HL-60/S4 (cell line): ENCODE results near the gene OR4D5.

Source experiments
- in situ Hi-C: fragments of 300-500 bp; cut with MboI; formaldehyde crosslinking; loops from 2 replicates; pipeline ENCODE4 v1.14.3; 2022; ENCODE audit warnings: low sequenced_read_pairs

Gene OR4D5

GRCh38 chr11:123939317-123939716, at the start of gene OR4D5:
Gene OR4D5 (plus strand): TSS chr11:123939617. CDS start chr11:123939617, 0 bp downstream.
- in situ Hi-C loops: no loop called here

- in situ Hi-C loops: no loop called here
These were observed 47.4 kb upstream of the OR4D5 start for GRCh38 chr11:123892031-123892430.

GRCh38 chr11:123899792-123900191, 39.6 kb upstream of the OR4D5 start:
- in situ Hi-C loops: no loop called here

GRCh38 chr11:123901867-123902266, 37.5 kb upstream of the OR4D5 start, which contains the start of gene OR8D4:
Gene OR8D4 (plus strand): TSS chr11:123902167. CDS start chr11:123906432, 4,265 bp downstream.
- in situ Hi-C loops: no loop called here

- in situ Hi-C loops: no loop called here
These were observed 35.5 kb upstream of the OR4D5 start for GRCh38 chr11:123903932-123904331.

- in situ Hi-C loops: no loop called here
These were observed 34.5 kb upstream of the OR4D5 start for GRCh38 chr11:123904932-123905331.

GRCh38 chr11:123905826-123906225, 33.6 kb upstream of the OR4D5 start:
- in situ Hi-C loops: no loop called here

GRCh38 chr11:123920943-123921342, 18.5 kb upstream of the OR4D5 start:
- in situ Hi-C loops: no loop called here

- in situ Hi-C loops: no loop called here
These were observed 15.4 kb upstream of the OR4D5 start for GRCh38 chr11:123924027-123924426.

- in situ Hi-C loops: no loop called here
These were observed 3.0 kb downstream of the OR4D5 start for GRCh38 chr11:123942413-123942812.

- in situ Hi-C loops: no loop called here
These were observed 4.3 kb downstream of the OR4D5 start, which contains the start of gene OR6T1 for GRCh38 chr11:123943738-123944137. Gene OR6T1 (minus strand): TSS chr11:123943838. CDS start chr11:123943838, 0 bp downstream.

- in situ Hi-C loops: no loop called here
These were observed 5.7 kb downstream of the OR4D5 start for GRCh38 chr11:123945132-123945531.

GRCh38 chr11:123956752-123957151, 17.3 kb downstream of the OR4D5 start:
- in situ Hi-C loops: no loop called here

GRCh38 chr11:123973816-123974215, 34.4 kb downstream of the OR4D5 start:
- in situ Hi-C loops: no loop called here

GRCh38 chr11:123976770-123977560, 37.5 kb downstream of the OR4D5 start:
- in situ Hi-C loops: no loop called here

GRCh38 chr11:123977731-123978347, 38.4 kb downstream of the OR4D5 start, which contains the start of gene OR10S1:
Gene OR10S1 (minus strand): TSS chr11:123977781. CDS start chr11:123977664, 117 bp downstream.
- in situ Hi-C loops: no loop called here

GRCh38 chr11:123979311-123979710, 39.9 kb downstream of the OR4D5 start:
- in situ Hi-C loops: no loop called here
